ENCODE data around the gene NXPH1.

NXPH1 gene

DNA sequence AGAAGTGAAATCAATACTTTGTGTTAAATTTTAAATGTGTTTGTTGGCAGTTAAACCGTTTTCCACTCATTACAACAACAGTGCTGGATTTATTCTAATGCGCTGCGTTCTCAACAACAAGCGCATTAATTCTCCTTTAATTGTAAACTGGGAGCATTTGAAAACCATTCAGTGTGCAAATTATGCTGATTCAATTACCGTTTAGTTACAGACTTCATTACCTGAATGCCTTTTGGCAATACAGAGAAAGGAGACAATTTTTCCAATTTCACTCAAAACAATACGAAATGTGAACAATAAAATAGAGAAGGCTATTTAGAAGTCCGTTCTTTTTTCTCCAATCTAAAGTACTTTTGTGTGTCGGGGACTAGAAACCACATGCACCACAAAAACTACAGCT is 4.2 kb downstream of the NXPH1 start:
- FAIRE-seq, result no peak

DNA sequence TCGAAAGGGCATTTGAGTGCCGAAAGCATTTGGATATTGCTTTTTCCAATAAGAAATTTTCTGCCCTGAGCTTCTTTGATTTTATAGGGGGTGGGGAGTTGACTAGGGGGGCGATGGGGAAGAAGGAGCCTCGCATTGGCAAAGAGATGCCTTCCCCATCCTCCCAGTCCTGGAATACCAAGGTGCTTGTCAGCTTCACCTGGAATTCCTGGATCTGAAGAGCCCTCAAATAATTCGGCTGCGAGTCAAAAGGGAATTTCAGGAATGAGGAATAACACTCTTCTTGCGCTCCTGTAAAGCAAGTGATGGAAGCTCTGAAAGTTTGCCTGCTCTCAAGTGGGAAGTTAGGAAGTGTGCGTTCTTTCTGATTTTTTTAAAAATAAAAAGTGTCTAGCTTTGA is 7.3 kb downstream of the NXPH1 start:
- FAIRE-seq, result no peak

DNA sequence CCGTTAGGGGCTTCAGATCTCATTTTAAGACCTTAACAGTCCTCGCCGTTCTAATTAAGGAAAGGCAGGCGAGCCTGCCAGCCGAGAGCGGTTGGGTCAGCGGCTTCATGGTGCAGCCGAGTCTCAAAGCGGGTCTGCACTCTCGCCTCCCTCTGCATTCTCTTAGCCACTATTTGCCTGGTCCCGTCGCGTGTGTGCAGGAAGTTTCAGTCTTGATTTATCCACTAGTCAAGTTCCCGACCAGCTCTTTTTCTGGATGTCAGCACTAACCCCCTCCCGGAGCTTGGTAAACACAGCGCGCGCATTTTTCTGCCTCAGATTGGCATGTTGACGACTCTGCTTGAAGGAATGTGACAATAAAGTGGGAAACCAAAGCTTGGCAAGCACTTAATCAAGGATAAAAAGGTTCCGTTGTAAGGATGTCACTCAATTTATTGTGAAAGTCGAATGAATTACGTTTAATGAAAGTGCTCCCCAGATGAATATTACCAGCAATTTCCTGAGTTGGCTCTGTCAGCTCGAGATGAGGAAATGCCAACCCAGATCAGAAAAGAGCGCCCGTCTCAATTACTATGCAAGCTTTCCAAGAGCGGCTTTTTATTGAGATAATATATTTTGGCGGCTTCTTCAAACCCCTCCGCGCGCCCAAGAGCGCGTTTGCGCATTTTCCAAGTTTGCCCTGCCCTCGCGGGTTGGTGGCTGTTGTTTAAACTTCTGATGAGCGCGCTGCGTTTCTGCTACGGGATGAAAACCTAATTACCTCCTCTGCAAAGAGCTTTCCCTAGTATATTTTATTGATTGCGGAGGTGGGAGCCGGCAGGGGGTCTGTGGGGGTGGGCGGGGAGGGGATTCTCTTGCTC is 7.9 kb downstream of the NXPH1 start:
- FAIRE-seq, result no peak

DNA sequence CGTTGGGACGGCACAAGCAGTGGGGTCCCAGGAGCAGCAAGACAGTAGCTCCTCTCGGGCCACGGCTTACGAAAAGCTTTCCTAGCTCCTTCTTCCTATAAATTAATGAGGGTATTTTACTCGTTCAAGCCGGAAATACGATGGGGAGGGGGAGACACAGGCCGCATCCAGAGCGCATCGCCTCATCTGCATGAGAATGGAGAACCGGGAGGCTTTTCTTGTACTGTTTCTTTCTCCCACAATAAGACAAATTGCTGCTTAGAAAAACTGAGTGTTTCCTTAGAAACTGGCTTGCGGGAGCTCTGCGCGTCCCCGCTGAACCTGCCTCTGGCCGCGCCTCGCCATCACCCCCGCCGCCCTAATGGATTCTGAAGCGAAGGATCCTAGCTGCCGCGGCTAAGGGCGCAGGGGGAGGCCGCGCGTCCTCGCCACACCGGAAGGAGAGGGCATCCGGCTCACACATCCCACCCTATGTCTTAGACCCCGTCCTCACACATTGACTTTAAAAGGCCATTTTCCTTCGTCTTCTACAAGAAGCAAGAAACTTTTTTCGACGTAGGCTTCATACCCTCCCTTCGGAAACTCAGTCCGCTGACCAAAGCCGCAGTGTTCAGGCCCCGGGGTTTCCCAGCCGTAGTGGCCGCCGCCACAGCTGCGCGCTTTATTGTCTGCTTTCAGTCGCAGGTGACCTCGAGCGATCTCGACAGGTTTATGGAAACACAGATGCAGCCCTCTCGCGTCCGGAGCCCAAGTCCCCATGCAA is 8.8 kb downstream of the NXPH1 start:
- FAIRE-seq, result no peak

DNA sequence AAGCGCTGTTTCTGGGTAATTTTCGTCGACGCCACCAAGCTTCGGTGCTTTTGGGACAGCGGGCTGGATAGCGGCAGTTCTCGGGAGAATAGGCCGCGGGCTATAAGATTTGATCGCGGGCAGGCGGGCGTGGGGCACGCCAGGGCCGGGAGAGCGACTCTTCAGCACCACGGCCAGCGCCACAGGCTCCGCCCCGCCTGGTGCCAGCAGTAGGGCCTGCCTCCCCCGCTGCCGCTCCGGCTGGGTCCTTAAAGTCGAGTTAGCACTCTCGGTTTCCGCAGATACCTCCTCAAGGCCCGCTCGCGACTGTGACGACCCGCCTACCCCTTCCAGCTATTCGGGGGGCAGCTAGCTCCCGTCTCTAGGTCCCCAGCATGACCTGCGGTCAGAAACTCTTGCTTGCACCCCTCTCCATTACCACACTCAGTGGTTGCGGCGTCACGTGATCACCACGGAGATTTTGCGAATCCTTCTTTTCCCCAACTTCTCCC is 9.4 kb downstream of the NXPH1 start:
- no peak for FAIRE-seq

DNA sequence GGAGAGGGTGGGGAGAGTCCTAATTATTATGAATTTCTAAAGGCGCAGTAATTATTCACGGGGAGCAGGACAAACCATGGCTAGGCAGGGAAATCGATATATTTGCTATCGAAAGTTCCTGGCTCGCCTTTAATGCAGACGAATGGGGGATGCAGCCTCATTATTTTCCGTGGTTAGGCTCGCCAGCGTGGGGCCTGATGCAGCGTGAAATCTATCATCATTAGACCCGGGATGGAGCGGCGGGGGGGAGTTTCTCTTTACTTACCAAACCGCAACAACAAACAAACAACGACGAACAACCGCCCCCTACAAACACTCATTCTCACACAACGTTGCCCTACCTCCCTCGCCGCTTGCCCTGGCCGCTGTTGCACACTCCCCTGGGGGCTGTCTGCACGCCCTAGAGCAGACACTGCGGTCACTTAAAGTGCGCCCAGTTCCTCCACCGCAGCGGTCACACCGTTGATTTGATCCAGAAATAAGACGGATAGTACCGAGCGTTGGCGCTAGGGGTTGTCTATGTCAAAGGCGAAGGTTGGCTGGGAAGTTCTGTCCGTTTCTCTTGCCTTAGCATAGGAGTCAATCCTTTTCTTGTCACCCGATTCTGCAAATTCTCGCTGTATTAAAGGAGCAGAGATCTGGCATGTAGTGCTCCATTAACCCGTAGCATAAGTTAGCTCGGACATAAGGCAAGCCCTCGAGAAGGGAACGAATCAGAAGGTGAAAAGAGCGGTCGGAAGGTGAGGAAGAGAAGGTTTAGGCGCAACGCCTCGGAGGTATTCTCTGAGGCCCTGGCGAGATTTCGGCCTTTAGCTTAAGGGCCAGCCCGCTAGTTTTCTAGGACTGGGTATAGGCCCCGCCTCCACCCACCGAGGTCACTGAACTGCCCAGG is 10.4 kb downstream of the NXPH1 start:
- no peak for FAIRE-seq

DNA sequence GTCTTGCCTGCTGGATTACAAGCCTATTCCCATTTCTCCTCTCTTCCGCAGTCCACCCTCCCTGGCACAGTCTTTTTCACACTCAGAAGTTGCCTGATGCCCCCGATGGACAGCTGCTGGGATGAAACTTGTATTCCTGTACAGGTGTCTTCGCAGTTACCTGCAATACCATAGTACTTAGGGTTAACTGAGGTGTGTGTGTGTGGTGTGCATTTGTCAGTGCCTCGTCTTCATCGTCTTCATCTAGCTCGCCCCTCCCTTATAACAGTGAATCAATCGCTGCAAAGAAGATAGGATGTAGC is 11.0 kb downstream of the NXPH1 start:
- no peak for FAIRE-seq

DNA sequence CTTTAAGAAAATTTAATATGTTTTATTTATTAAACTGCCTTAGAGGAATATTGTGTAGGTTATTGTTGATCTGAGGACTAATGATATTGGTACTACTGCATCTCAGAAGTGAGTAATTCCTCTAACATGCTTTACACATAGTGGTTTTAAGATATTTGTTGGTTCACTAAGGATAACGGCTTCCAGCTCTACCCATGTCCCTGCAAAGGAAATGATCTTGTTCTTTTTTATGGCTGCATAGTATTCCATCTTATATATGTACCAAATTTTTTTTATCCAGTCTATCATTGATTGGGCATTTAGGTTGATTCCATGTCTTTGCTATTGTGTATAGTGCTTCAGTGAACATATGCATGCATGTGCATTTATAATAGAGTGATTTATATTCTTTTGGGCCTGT is 20.1 kb downstream of the NXPH1 start:
- no peak for FAIRE-seq

DNA sequence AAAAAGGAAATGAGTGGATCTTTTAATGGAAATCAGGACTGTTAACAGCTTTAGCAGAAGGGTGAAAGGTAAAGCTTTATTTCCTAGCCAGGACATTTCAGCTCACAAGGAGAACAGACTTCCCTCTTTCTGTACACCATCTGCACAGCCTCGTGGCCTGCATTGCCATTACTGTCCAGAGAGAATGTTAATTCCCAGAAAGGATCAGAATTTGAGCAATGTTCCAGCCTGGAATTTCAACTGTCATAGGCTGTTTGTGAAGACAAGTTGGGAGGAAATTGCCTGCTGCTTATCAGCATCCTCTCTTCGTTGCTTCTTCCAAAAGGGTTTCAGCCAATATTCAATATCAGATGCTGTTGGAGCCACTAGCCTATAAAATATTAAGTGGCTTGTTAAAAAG is 22.0 kb downstream of the NXPH1 start:
- no peak for FAIRE-seq

DNA sequence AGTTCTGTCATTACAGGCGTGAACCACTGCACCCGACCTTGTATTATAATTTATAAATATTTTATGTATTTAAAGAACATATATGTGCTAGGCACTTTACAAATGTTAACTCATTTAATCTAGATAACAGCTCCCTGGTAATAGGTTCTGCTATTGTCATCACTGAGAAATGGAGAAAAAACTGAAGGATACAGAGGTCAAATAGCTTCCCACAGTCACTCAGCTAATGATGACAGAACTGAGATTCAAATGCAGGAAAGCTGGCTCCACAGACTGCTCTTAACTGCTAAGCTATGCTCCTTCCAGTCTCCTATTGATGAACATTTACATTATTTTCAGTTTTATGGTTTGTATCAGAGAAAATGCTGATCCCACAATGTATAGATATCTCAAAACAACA is 28.9 kb downstream of the NXPH1 start:
- no peak for FAIRE-seq

DNA sequence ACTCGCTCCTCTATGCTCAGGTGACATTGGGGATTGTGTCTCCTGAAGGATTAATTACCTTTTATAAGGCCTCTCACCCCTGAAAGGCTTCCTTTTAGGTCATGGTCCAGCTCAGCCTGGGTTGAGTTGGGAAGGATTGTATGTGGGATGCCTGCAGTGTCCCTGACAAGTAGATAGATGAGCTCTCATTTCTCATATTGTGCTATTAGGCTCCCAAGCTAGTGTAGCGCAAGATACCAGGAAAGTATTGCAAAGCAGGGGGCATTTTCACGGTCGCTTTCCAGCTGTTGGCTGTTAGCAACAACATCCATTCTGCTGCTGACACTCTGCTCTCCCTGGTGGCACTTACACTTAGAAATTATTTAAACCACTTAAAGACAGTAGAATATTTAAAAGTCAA is 31.9 kb downstream of the NXPH1 start:
- FAIRE-seq, result no peak

DNA sequence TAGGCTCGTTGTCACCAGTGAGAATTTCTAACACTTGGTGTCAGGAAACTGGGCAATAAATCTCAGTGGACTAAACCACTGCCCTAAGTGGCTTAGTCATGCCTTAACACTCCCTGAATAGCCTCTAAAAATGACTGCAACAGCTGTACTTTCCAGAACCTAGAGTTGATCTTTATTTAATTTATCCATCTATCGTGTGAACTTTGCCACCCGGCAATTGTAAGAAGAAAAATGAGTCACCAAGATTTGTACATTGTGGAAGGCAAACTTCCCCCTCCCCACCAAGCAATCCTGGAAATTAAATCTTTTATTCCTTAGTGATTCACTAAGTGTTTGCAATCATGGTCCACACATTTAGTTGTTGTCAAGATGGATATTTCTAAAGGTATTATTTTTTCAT is 47.1 kb downstream of the NXPH1 start:
- FAIRE-seq, result no peak

DNA sequence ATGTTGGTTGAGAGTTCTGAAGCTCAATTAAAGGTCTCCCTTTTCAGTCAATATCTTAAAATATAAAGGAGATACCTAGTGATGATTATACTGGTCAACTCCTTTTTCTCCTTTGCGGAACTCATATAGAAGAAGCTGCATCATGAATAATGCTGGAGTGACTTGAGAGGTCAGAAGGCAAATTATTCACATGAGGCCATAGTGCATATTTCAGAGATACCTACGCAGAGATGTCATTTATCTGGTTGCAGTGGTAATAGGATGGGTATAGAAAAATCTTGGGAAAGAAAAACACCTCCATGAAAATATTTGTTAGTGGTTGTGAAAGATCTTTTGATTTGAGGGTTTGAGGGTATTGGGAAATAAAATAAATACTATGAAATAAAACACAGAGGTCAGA is 47.7 kb downstream of the NXPH1 start:
- no peak for FAIRE-seq

DNA sequence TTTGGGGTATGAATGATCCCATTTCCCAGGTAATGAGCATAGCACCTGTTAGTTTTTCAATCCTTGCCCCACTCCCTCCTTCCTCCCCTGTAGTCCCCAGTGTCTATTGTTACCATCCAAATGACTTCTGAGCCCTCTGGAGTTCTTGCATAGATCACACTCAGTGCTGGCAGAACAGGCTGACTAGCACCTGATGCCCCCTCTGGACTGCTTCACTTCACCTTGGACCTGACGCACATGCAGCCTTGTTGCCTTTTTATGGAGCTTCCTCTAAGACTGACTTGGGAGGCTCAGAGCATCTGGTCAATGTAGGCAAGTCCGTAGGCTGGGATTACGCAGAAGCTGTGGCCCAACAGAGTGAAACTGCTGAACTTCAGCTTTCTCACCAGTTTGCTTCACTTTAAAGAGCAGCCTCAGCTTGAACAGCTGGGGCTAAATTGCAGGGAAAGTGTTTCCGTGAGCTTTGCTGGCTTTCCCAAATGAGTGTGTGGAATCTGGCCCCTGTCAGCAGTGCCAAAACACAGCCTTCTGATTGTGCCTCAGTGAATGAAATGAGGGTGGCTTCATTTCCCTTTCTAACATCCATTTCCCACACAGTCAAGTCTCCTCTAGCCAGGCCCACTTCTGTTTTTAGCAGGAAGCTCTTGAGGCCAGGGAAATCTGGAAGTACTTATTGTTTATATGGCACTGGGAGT is 48.5 kb downstream of the NXPH1 start:
- FAIRE-seq, result no peak

DNA sequence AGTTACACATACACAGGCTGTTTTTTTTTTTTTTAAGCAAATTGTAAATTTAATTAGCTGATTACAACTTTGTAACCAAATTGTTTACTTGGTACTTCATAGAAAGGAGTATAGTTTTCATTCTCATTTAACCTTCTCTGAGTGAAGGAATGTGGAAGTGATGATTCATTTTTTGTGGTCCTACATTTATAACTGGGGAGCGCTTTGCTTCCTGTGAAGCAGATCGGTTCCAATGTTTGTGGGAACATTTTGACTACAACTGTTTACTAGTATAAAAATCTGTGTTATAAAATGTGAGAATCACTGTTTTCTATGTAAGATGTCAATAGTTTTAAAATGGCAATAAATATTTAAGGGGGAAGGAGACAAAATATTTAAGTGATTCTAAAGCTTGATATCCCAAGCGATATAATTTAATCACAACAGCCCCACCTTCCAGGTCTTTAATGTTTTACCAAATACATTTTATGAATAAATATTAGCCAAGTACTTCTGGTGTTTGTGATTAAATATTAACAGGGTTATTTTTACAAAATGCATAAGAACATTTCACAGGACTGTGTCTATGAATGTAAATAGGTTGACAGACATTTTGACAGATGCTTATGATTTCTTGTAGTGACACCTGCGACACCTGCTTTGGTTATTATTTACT is 57.1 kb downstream of the NXPH1 start:
- no peak for FAIRE-seq

DNA sequence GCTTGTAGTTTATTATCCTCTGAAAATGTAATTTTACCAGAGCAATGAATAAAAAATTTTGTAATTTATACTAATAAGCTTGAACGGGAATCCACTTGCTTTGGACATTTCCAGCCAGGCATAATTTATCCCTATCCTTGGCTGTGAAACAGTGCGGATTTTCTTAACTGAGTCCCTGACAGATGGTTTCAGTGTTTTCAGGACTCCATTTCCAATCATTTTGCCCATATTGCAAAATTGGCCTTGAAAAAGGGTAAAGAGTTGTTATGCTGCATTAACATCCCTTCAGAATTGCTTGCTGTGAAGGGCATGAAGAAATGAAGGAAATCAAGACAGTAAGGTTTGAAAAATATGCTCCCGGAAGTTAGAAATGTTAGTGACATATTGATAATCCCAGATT is 57.7 kb downstream of the NXPH1 start:
- FAIRE-seq, result no peak

DNA sequence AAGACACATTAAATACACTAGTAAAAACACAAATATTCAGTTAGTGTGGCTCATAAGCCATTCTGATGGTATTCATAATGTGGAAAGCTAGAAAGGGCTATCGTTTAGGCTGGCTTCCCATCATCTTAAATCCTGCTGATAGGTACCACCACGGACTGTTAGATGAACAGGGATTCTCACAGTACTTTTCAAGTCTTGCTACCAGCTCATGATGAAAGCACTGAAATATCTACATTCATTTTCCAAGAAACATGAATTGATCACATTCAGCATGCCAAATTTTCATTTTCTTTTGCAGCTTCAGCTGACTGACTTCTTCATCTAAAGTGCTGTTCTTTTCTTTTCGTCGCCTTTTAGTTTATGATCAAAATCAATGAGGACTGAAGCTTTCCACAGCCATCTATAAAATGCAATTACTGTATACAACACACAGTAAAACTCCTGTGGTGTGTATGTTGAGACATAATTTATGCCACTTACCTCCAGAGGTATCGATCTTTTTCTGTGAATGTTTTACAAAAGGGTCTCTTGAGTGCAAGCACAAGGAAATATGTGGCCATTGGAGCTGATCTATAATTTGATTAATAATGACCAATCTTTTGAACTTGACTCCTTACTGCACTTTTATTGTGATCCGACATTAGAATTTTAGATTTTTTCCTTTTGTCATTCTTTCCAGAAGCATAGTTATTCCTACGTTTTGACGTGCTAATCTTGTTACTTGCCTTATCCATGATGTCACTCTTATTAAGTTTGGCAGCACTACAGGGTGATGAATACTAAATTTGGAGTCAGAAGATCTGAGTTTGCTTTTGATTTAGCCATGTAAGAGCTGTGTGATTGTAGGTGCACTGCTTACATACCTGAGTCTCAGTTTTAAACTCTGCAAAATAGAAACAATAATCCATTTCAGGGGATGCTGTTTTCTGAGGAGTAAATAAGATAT is 58.4 kb downstream of the NXPH1 start:
- FAIRE-seq, result no peak

DNA sequence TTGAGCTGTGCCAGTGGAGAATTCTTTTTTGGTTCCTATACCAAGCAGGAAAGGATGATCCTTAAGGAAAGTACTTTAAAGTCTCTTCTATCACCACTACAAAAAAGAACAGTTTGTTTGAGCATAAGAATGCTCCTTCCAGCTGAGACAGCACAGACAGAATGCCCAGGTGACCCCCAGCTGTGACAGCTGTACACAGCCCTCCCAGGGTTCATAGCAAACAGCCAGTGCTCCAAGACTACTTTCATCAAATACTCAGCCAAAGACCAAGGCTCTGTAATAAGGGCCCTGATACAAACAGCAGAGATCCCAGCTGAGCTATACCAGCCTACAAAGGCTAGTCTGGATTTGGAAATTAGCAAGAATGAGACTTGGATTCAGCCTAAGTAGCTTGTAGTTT is 65.7 kb downstream of the NXPH1 start:
- FAIRE-seq, result no peak

DNA sequence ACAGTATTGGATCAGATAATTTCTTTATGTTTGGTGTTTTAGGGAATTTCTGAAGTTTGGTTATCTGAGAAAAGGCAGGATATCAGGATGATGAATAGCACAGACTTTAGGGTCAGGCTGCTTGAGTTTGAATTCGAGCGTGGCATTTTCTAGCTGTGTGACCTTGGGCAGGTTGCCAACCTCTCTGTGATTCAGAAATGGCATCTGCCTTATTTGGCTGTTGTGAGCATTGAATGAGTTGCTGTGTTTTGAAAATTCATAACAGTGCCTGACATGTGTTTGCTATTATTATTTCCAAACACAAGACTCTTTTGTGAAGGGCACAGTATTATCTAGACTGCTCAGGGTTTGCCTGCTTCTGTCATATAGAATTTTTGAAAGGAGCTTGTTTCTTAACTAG is 66.9 kb downstream of the NXPH1 start:
- no peak for FAIRE-seq

DNA sequence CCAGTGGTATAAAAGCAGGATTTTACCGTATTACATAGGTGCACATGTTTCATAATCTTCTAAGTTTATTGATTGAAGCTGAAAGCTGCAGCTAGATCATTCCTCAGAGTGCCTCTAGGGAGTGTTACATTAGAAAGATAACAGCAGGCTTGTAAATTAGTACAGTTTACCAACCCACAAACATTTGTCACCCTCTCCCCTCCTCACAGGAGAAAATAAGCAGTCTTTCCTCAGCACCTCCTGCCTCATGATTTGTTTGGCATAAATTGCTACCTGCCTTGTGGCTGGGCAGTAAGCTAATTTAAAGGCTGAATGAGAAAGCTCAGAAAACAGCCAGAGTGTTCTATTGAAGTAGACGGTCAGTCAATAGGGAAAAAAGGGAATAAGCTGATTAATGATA is 74.2 kb downstream of the NXPH1 start:
- FAIRE-seq, result no peak

DNA sequence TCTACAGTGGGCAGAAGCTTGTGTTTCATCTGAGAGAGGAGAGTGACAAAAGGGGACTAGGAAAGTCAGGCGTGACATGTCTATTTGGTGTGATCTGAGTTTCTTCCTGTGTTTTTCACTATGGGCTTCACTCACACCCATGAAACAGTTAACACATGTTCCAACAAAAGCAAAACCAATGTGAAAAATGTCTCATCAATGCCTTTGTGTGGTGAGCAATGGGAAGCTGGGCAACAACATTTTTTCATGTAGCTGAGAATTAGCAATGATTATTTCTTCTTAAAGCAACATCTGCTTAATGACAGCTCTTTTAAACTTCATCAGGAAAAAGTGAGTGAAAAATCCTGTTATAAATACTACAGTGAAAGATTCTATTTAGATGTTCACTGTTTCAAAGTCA is 76.2 kb downstream of the NXPH1 start:
- FAIRE-seq, result no peak
